Ramos (cell line): ENCODE measurements around the gene NTPCR.
"Not testable (repeated sequence)": the region's sequence is repeated elsewhere in the genome, so short reads cannot be mapped to it uniquely, and the experiment has no call there.

Experiments used
- in situ Hi-C: fragments of 300-500 bp; cut with MboI; formaldehyde crosslinking; loops from one replicate; pipeline ENCODE4 v1.14.3; 2022; ENCODE audit warnings: low sequenced_read_pairs; ENCODE audit not compliant: unreplicated experiment

The NTPCR gene

GRCh38 chr1:232950197-232951176 is at the start of gene NTPCR:
TSS of gene NTPCR (plus strand) at chr1:232950611. CDS start at chr1:232950711, 100 bp downstream.
- in situ Hi-C loops, result no loop called here

GRCh38 chr1:232900818-232901217 is 49.6 kb upstream of the NTPCR start:
- in situ Hi-C loops, result no loop called here

GRCh38 chr1:232901255-232901654 is 49.2 kb upstream of the NTPCR start:
- in situ Hi-C loops, result no loop called here

- in situ Hi-C loops, result no loop called here
Measured at GRCh38 chr1:232902774-232903350, 47.5 kb upstream of the NTPCR start.

- in situ Hi-C loops, result no loop called here
Measured at GRCh38 chr1:232904131-232904530, 46.3 kb upstream of the NTPCR start.

GRCh38 chr1:232904566-232904965 is 45.8 kb upstream of the NTPCR start:
- in situ Hi-C loops, result no loop called here

- in situ Hi-C loops, result no loop called here
Measured at GRCh38 chr1:232905331-232906034, 44.9 kb upstream of the NTPCR start.

GRCh38 chr1:232906441-232906840 is 44.0 kb upstream of the NTPCR start:
- in situ Hi-C loops, result no loop called here

GRCh38 chr1:232908831-232909230 is 41.6 kb upstream of the NTPCR start:
- in situ Hi-C loops, result no loop called here

- in situ Hi-C loops, result no loop called here
Measured at GRCh38 chr1:232909752-232910151, 40.7 kb upstream of the NTPCR start.

GRCh38 chr1:232911027-232911599 is 39.3 kb upstream of the NTPCR start:
- in situ Hi-C loops, result no loop called here

- in situ Hi-C loops, result no loop called here
Measured at GRCh38 chr1:232912845-232913580, 37.4 kb upstream of the NTPCR start.

- in situ Hi-C loops, result not testable (repeated sequence)
Measured at GRCh38 chr1:232914271-232914670, 36.1 kb upstream of the NTPCR start.

GRCh38 chr1:232915212-232915611 is 35.2 kb upstream of the NTPCR start:
- in situ Hi-C loops, result no loop called here

- in situ Hi-C loops, result no loop called here
Measured at GRCh38 chr1:232917053-232917452, 33.4 kb upstream of the NTPCR start.

GRCh38 chr1:232921381-232921780 is 29.0 kb upstream of the NTPCR start:
- in situ Hi-C loops, result no loop called here

- in situ Hi-C loops, result no loop called here
Measured at GRCh38 chr1:232922485-232922884, 27.9 kb upstream of the NTPCR start.

GRCh38 chr1:232923739-232924386 is 26.5 kb upstream of the NTPCR start:
- in situ Hi-C loops, result no loop called here

- in situ Hi-C loops, result no loop called here
Measured at GRCh38 chr1:232924874-232925273, 25.5 kb upstream of the NTPCR start.
